Ectodermal cell (in vitro differentiated cells): ENCODE measurements around the gene PDGFA. TPM values are rescaled to one million over a fixed set of nuclear protein-coding genes. Genes with fewer than 3 reads are reported as not detected.

Source experiments
- H3K27ac ChIP-seq: 2 replicates; pipeline ENCODE4 v1.7.0; 2013; ENCODE audit warnings: mild to moderate bottlenecking, low read depth, low read length; ENCODE audit not compliant: insufficient read depth, poor library complexity, severe bottlenecking
- H3K27me3 ChIP-seq: 2 replicates; pipeline ENCODE4 v1.7.0; 2013; ENCODE audit warnings: mild to moderate bottlenecking, low read length; ENCODE audit not compliant: insufficient read depth, control insufficient read depth, poor library complexity, severe bottlenecking
- H3K36me3 ChIP-seq: one replicate; pipeline ENCODE4 v1.7.0; 2013; ENCODE audit warnings: low read length; ENCODE audit not compliant: control insufficient read depth, insufficient read depth
- H3K4me1 ChIP-seq: one replicate; pipeline ENCODE4 v1.7.0; 2013; ENCODE audit warnings: low read length; ENCODE audit not compliant: control insufficient read depth, insufficient read depth
- H3K4me3 ChIP-seq: 2 replicates; pipeline ENCODE4 v1.7.0; 2013; ENCODE audit warnings: low read depth, low read length, control low read depth; ENCODE audit not compliant: insufficient read depth
- H3K9me3 ChIP-seq: 2 replicates; pipeline ENCODE4 v1.7.0; 2013; ENCODE audit warnings: mild to moderate bottlenecking, low read length, moderate library complexity; ENCODE audit not compliant: control insufficient read depth
- WGBS, 2 experiments: methylation state at CpG; one replicate each; pipeline ENCODE4 v1.1.7; 2013; ENCODE audit warnings: missing lambda C conversion rate in 2 of 2; 5-methylcytosine and 5-hydroxymethylcytosine counted together
- polyA plus RNA-seq, 4 experiments: library from polyadenylated mRNA; stranded (reverse); fragments of 50-300 nt; gene quantifications; one replicate each; pipeline ENCODE4 v1.2.3, GENCODE V29; 2013

Gene PDGFA
- 8.1 TPM for polyA plus RNA-seq (2013, experiment 1 of 4)
- 11.6 TPM for polyA plus RNA-seq (2013, experiment 2 of 4)
- polyA plus RNA-seq (2013, experiment 3 of 4) = 8.5 TPM
- polyA plus RNA-seq (2013, experiment 4 of 4) = 8.6 TPM

DNA sequence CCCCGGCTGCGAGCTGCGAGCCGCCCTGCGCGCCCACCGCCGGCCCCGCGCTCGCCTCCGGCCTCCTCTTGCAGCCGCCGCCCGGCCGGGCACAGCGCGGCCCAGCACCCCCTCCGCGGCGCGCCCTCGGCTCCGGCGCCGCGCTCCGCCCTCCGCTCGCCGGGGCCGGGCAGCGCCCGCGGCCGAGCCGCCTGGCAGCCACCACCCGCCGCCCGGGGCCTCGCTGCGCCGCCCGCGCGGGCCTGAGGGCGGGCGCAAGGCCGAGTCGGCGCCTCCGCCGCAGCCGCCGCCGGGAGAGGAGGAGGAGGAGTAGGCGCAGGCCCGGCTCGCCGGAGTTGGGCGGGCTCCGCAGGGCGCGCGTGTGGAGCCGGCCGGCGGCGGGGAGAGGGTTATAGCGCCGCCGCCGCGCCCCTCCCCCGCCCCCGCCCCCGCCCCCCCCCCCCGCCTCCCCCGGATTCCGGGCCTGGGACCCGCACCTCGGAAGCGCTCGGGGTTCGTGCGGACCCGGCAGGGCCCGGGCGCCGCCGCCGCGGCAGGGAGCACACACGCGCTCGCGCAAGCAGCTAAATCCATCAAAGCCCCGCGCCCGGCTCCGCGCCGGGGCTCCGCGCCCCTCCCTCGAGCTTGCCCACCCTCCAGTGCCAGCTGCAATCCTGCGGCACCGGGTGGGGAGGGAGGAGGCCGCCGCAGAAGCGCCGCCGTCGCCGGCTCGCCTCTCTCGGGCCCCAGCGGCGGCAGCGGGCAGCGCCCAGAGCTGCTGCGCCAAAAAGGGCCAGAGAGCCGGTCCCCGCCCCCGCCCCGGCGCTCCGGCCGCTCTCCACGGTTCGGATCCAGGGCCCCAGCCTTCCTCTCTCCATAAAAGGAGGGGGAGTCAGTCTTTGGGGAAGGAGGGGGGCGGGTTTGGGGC is at the start of gene PDGFA:
TSS of gene PDGFA (minus strand) at position 363 of the 907 bp plus-strand sequence. CDS start 845 bp downstream, outside the sequence.
- H3K9me3 ChIP-seq = no peaks in the 10 kb centered on the region
- peaks cover 89% of the 10 kb centered on the region for H3K27me3 ChIP-seq
- peaks cover 26% of the 10 kb centered on the region for H3K4me1 ChIP-seq
- WGBS, 2 experiments = 0% methylated on average over 130 to 132 of the region's 132 CpGs
- no peak within 1 kb of the TSS for H3K27ac ChIP-seq
- peak within 1 kb of the TSS; percentile 49 for H3K4me3 ChIP-seq
- no peaks in the 10 kb centered on the region for H3K36me3 ChIP-seq

- no peaks in the 10 kb centered on the region for H3K27me3 ChIP-seq
- peaks cover 13% of the 10 kb centered on the region for H3K4me1 ChIP-seq
- WGBS, 2 experiments = 94 to 96% methylated on average over 33 of the region's 33 CpGs
- H3K9me3 ChIP-seq = no peaks in the 10 kb centered on the region
- H3K4me3 ChIP-seq = no peak overlapping the region
- H3K36me3 ChIP-seq = no peaks in the 10 kb centered on the region
- no peak overlapping the region for H3K27ac ChIP-seq
Observed at GRCh38 chr7:568031-568951, 48.6 kb upstream of the PDGFA start.

- H3K4me3 ChIP-seq = no peak overlapping the region
- WGBS, 2 experiments = 95% methylated on average over 2 of the region's 3 CpGs
- H3K27ac ChIP-seq = no peak overlapping the region
- H3K4me1 ChIP-seq = peaks cover 5% of the 10 kb centered on the region
- no peaks in the 10 kb centered on the region for H3K36me3 ChIP-seq
- H3K9me3 ChIP-seq = no peaks in the 10 kb centered on the region
- no peaks in the 10 kb centered on the region for H3K27me3 ChIP-seq
Observed at GRCh38 chr7:567305-567883, 47.7 kb upstream of the PDGFA start.

- H3K4me1 ChIP-seq = no peaks in the 10 kb centered on the region
- WGBS, 2 experiments = 93 to 96% methylated on average over 1 of the region's 1 CpG
- H3K9me3 ChIP-seq = no peaks in the 10 kb centered on the region
- H3K36me3 ChIP-seq = no peaks in the 10 kb centered on the region
- no peak overlapping the region for H3K4me3 ChIP-seq
- H3K27me3 ChIP-seq = no peaks in the 10 kb centered on the region
- H3K27ac ChIP-seq = no peak overlapping the region
Observed at GRCh38 chr7:566100-566499, 46.5 kb upstream of the PDGFA start.

GRCh38 chr7:564176-564865 is 44.7 kb upstream of the PDGFA start:
- no peaks in the 10 kb centered on the region for H3K27me3 ChIP-seq
- WGBS, 2 experiments = 93 to 94% methylated on average over 26 of the region's 26 CpGs
- no peak overlapping the region for H3K27ac ChIP-seq
- H3K4me1 ChIP-seq = no peaks in the 10 kb centered on the region
- H3K36me3 ChIP-seq = no peaks in the 10 kb centered on the region
- H3K4me3 ChIP-seq = no peak overlapping the region
- no peaks in the 10 kb centered on the region for H3K9me3 ChIP-seq

GRCh38 chr7:563629-564170 is 44.1 kb upstream of the PDGFA start:
- Histone ChIP-seq H3K9me3 (no peaks in the 10 kb centered on the region), H3K27me3 (no peaks in the 10 kb centered on the region), H3K4me3 (no peak overlapping the region), H3K27ac (no peak overlapping the region), H3K36me3 (no peaks in the 10 kb centered on the region), H3K4me1 (no peaks in the 10 kb centered on the region)
- 90 to 93% methylated on average over 11 of the region's 11 CpGs for WGBS, 2 experiments

DNA sequence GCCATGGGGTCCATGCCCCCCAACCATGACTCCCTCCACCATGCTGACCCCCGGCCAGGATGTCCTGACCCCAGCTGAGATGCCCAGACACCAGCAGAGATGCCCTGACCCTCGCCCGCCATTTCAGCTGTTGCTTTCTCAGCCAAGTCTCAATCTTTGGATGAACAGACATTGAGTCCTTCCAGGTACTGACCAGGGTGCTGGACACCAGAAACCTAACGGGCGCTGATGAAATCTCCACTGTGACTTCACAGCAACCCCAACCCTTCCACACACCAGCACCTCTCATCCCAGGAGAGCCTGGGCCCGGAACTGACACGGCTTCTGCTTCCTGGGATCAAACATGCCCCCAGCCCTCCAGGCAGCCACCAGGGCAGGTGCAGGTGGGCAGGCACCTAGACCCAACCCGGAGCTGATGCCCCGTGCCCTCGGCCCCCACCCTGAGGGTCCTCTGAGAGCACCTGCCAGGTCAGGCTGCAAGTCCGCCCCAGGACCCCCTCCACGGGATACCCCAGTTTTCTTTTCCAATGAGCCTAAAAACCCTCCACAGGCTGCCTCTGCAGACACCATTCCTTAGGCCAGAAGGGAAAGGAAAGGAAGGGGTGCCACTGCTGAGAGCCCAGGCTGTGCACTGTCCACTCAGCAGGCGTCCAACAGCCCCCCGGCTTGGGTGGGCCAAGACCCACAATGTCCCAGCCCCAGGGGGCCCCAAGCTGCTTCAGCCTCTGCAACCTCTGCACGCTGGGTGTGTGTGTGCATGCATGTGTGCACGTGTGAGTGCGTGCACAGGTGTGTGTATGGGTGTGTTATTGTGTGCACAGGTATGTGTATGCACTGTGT is 43.4 kb upstream of the PDGFA start:
- WGBS, 2 experiments = 93 to 96% methylated on average over 17 of the region's 17 CpGs
- no peaks in the 10 kb centered on the region for H3K9me3 ChIP-seq
- no peaks in the 10 kb centered on the region for H3K4me1 ChIP-seq
- H3K4me3 ChIP-seq = no peak overlapping the region
- H3K27ac ChIP-seq = no peak overlapping the region
- no peaks in the 10 kb centered on the region for H3K36me3 ChIP-seq
- no peaks in the 10 kb centered on the region for H3K27me3 ChIP-seq

DNA sequence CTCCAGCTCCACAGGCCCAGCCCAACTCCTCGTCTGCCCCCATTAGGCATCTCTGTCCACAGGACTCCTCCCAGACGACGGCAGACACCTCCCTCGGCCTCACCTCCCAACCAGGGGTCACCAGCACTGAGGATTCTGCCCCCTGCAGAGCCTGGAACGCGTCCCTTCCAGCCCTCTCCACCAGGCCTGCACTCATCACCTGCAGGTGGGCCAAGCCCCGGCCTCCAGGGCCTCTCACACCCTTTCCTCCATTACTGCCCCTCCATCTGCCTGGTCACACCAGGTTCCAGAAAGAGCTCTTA is 42.7 kb upstream of the PDGFA start:
- Histone ChIP-seq H3K36me3 (no peaks in the 10 kb centered on the region), H3K27me3 (no peaks in the 10 kb centered on the region), H3K4me3 (no peak overlapping the region), H3K27ac (no peak overlapping the region), H3K9me3 (no peaks in the 10 kb centered on the region), H3K4me1 (no peaks in the 10 kb centered on the region)
- WGBS, 2 experiments = 71 to 75% methylated on average over 7 of the region's 7 CpGs
